Activated CD4-positive, alpha-beta T cell treated with anti-CD3 and anti-CD28 coated beads, Interleukin-2, amount 50 U/mL, for 48 hours (primary cell): ENCODE measurements around the gene DENR.
"Not testable (repeated sequence)": the region's sequence is repeated elsewhere in the genome, so short reads cannot be mapped to it uniquely, and the experiment has no call there.

Source experiments
- DNase-seq, 2 experiments: peaks; one replicate each; pipeline ENCODE4 v3.0.0-alpha.2; 2020

The DENR gene

DNA sequence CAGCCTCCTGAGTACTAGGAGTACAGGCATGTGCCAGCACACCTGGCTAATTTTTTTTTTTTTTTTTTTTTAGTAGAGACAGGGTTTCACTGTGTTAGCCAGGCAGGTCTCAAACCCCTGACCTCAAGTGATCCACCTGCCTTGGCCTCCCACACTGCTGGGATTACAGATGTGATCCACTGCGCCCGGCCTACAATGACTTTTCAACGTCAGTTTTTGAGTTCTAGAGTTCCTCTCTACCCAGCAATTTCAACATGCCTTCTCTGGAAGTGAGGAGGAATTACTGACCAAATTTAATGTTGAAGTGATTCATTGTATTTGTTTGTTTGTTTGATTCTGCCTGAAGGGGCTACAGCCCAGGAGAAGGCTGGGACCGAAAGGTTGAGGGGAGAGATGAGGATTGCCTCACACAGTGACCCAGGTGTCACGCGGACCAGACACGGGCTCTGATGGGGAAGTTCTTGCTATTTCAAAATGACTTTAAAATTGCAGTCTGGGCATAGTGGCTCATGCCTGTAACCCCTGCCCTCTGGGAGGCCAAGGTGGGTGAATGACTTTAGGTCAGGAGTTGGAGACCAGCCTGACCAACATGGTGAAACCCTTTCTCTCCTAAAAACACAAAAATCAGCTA is 8.6 kb upstream of the DENR start:
- no peak for DNase-seq

DNA sequence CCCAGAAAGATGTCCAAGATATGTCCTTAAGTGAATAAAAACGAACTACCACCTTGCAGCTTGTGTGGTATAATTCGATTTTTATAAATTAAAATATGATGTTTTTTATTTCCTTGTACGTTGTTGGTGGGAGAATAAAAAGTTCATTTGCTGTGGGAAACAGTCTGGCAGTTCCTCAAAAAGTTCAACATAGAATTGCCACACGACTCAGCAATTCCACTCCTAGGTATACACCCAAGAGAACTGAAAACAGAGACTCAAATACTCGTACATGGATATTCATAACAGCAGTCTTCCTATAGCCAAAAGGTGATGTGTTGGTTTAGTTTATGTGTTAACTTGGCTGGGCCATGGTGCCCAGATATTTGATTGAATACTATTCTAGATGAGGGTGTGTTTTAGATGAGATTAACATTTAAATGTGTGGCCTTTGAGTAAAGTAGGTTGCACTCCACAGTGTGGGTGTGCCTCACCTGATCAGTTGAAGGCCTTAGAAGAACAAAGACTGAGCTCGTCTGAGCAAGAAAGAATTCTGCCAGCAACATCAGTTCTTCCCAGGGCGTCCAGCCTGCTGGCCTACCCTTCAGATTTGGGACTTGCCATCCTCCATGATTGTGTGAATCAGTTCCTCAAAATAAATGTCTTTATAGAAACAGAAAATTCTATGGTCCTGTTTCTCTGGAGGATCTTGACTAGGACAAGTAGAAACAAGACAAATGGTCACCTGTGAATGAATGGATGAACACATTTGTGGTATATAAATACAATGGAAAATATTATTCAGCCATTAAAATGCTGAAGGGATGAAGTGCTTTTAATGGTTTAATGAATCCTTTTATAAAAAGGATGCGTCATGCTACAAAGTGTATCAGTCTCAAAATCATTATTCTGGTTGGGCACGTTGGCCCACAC is 5.1 kb upstream of the DENR start:
- DNase-seq: no peak

GRCh38 chr12:122749569-122750332 is 2.9 kb upstream of the DENR start:
- no peak for DNase-seq

DNA sequence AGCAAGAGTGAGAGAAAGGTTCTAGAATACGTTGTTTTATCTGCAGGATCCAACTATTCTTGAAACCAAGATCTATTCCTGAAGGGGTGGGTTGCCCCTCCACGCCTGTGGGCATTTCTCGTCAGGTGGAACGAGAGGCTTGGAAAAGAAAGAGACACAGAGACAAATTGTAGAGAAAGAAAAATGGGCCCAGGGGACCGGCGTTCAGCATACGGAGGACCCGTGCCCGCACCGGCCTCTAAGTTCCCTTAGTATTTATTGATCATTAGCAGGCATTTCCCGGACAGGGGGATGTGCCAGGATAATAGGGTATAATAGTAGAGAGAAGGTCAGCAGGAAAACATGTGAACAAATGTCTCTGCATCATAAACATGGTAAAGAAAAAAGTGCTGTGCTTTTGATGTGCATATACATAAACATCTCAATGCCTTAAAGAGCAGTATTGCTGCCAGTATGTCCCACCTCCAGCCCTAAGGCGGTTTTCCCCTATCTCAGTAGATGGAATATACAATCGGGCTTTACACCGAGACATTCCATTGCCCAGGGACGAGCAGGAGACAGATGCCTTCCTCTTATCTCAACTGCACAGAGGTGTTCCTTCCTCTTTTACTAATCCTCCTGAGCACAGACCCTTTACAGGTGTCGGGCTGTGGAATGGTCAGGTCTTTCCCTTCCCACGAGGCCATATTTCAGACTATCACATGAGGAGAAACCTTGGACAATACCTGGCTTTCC is 1.7 kb upstream of the DENR start:
- not testable (repeated sequence) for DNase-seq

DNA sequence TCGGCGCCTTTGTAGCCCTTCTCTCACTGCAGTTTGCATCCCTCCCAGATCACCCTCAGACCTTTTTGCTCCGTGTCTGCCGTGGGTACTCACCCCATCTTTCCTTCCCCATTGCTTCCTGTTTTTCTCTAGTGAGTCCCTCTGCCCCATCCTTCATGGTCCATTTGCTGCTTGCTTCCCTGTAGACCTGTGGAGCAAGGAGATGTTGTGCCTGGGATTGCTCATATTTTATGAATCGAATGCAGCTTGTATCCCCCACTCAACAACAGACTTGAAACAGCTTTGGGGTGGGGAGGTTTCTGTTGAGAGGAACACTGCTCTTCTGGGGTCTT is 661 bp downstream of the DENR start:
- DNase-seq: no peak

- DNase-seq: no peak
Measured at GRCh38 chr12:122754790-122755189, 2.2 kb downstream of the DENR start.

GRCh38 chr12:122757568-122757967 is 4.9 kb downstream of the DENR start:
- DNase-seq: no peak

- DNase-seq: no peak
Measured at GRCh38 chr12:122785503-122785902, 32.9 kb downstream of the DENR start.

- DNase-seq: no peak
Measured at GRCh38 chr12:122788387-122788786, 35.8 kb downstream of the DENR start.

GRCh38 chr12:122789637-122790036 is 37.0 kb downstream of the DENR start:
- no peak for DNase-seq

GRCh38 chr12:122790393-122791075 is 37.9 kb downstream of the DENR start:
- DNase-seq: no peak

DNA sequence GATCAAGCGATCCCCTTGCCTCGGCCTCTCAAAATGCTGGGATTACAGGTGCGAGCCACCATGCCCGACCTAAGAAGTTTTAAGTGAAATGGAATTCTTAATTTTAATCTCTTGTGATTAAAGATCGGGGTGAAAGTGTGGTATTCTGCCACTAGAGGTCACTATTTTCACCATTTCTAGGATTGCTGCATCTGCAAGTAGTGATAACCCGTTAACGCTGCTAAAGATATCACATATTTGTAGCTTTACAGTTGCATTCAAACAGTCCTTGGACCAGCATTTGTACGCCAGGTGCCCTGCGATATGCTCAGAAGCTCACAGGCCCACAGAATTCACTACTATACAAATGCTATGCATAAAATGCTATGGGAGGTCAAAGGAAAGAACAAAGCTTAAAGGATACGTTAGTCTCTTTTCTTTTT is 41.1 kb downstream of the DENR start:
- no peak for DNase-seq

GRCh38 chr12:122795807-122796206 is 43.2 kb downstream of the DENR start:
- DNase-seq: no peak

DNA sequence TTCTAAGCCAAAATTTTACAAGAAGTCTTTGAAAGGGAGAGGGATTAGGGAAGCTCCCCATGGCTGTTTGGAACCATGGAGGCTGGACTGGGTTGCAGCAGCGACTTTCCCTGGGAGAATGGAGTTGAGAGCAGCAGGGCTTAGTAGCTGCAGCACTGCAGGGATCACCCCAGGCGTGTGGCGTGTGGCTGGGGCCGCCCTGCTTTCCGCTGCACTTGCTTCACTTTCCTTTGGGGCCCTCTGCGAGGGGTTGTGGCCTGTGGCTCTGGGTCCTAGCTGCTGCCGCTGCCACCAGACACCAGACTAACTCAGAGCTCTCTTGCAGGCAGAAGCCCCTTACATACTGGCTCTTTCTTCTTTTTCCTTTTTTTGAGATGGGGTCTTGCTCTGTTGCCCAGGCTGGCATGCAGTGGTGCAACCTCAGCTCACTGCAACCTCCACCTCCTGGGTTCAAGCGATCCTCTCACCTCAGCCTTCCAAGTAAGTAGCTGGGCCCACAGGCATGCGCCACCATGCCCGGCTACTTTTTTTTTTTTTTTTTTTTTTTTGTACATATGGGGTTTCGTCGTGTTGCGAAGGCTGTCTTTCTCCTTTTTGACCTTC is 47.1 kb downstream of the DENR start:
- no peak for DNase-seq

- DNase-seq: no peak
Measured at GRCh38 chr12:122803937-122804336, 51.3 kb downstream of the DENR start.

- not testable (repeated sequence) for DNase-seq
Measured at GRCh38 chr12:122804957-122805356, 52.3 kb downstream of the DENR start.

DNA sequence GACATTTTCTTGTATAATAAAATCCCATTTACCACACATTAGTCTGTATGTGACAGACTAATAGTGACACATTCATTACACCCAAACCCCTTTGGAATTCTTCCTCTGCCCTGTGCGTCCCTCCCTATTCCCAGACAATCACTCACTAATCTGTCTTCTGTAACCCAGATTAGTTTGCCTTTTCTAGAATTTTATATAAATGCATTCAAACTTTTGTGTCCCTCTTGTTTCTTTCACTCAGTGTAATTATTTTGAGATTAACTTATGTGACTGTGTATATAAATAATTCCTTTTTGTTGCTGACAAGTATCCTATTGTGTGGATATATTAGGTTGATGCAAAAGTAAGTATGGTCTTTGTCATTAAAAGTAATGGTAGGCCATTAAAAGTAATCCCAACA is 55.0 kb downstream of the DENR start:
- DNase-seq: no peak

DNA sequence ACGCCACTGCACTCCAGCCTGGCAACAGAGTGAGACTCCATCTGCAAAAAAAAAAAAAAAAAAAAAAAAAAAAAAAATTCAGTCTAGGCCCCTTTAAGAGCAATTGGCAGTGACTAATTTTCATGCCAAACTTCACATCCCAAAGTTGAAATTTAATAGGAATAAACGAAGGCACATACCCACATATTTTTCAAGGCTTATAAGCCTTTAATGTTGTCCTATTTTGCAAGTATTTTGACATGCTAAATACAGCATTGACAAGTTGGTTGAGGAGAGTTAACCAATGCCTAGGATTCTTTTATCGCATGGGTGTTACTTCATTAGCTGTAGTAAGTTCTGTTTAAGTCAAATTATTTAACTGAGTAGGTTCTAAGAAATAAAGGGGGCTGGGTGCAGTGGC is 59.2 kb downstream of the DENR start:
- DNase-seq: no peak

GRCh38 chr12:122813310-122813713 is 60.7 kb downstream of the DENR start:
- DNase-seq: no peak

DNA sequence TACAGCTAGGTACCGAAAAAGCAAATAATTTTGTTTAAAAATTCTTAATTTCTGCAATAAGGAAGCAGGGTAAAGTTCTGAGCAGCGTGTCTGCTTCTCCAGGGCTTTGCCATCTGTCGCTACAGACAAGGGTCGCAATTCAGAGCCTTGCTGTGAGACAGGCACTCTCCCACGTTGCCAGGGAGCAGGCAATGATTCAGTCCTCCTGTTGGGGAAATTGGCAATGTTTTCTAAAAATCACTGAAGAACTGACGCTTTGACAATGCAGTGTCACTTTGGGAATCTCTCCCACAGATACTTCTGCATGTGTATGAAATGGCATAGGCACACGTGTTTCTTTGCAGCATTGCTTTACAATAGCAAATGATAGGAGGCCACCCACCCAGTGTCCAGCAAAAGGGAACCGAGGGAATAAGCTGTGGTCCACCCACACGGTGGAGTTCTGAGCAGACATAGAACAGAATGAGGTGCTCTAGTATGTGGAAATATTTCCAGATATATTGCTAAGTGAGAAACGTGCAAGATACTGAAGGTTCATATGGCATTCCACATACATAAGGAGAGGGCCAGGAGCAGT is 66.7 kb downstream of the DENR start:
- no peak for DNase-seq

DNA sequence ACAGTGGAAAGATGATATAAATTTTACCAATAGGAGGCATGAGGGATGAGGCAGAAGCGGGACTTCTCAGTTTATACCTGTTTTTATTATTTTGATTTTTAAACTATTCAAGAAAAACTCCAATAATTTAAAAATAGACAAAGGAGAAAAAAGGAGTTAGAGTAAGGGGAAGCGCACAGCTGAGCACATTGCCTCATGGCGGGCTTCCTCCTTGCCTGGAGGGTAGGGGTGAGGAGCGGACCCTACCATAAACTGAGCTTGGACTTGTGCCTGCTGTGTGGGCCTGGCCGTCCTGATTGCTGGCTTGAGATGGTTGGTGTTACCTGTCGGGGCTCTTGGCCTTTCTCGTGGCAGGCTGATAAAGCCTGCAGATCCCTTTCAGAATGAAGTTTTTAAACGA is 67.5 kb downstream of the DENR start:
- no peak for DNase-seq
